K562 (cell line): ENCODE results near the gene NAT10.
"Not testable (repeated sequence)": the region's sequence is repeated elsewhere in the genome, so short reads cannot be mapped to it uniquely, and the experiment has no call there.

Experiments used
- E2F4 ChIP-seq: sonication (generic); formaldehyde crosslinking; IDR thresholded peaks from 2 replicates; pipeline ENCODE4 v1.8.0; 2022; ENCODE audit warnings: mild to moderate bottlenecking, low read depth, missing genetic modification reagents
- MAFF ChIP-seq: IDR thresholded peaks from 2 replicates; pipeline ENCODE4 v1.6.1; 2012; ENCODE audit warnings: low read length, improper control_type of control experiment
- POLR2A ChIP-seq: fragments of 450-650 bp; conservative IDR thresholded peaks from 2 replicates; pipeline ENCODE4 v1.6.1; 2016
- RAD21 ChIP-seq, 2 experiments: fragments of 250-450 bp in 1 of 2; fragments of 450-650 bp in 1 of 2; sonication (Bioruptor Pico) in 1 of 2; formaldehyde crosslinking in 1 of 2; IDR thresholded peaks in 1 of 2; conservative IDR thresholded peaks in 1 of 2; 2 replicates each; pipeline versions ENCODE4 v1.4.0 to v1.8.0; 2020 to 2022; ENCODE audit warnings: mild to moderate bottlenecking in 2 of 2, moderate library complexity in 1 of 2
- SNIP1 ChIP-seq: fragments of 450-650 bp; IDR thresholded peaks from 2 replicates; pipeline ENCODE4 v1.7.1; 2017; ENCODE audit warnings: low read depth, mild to moderate bottlenecking
- SP1 ChIP-seq: sonication (generic); formaldehyde crosslinking; IDR thresholded peaks from 2 replicates; pipeline ENCODE4 v1.8.1; 2022; ENCODE audit warnings: mild to moderate bottlenecking, missing genetic modification reagents
- SREBF2 ChIP-seq: sonication (generic); formaldehyde crosslinking; IDR thresholded peaks from 2 replicates; pipeline ENCODE4 v1.4.0; 2020; ENCODE audit warnings: mild to moderate bottlenecking, missing genetic modification reagents
- TOE1 ChIP-seq, 2 experiments: fragments of 450-650 bp in 1 of 2; sonication (generic) in 1 of 2; formaldehyde crosslinking in 1 of 2; IDR thresholded peaks; 2 replicates each; pipeline versions ENCODE4 v1.7.1 to v1.8.0; 2016 to 2022; ENCODE audit warnings: borderline replicate concordance in 2 of 2, mild to moderate bottlenecking in 2 of 2, antibody characterized with exemption in 1 of 2, inconsistent platforms in 1 of 2, low read depth in 1 of 2, missing genetic modification reagents in 1 of 2, moderate library complexity in 1 of 2
- ZBTB2 ChIP-seq: fragments of 450-650 bp; IDR thresholded peaks from 2 replicates; pipeline ENCODE4 v1.6.1; 2016; ENCODE audit warnings: antibody characterized with exemption
- ZFX ChIP-seq: sonication (generic); formaldehyde crosslinking; IDR thresholded peaks from 2 replicates; pipeline ENCODE4 v1.8.0; 2022; ENCODE audit warnings: mild to moderate bottlenecking, missing genetic modification reagents, moderate library complexity
- ZKSCAN1 ChIP-seq: fragments of 150-350 bp; IDR thresholded peaks from 2 replicates; pipeline ENCODE4 v1.6.1; 2016; ENCODE audit warnings: low read depth, low read length
- ZNF280B ChIP-seq: fragments of 250-450 bp; sonication (Bioruptor Pico); IDR thresholded peaks from 2 replicates; pipeline ENCODE4 v1.5.1; 2021; ENCODE audit warnings: mild to moderate bottlenecking
- TF ChIP-seq, protein P1 (sequence below): fragments of 250-450 bp; sonication (Bioruptor Pico); IDR thresholded peaks from 2 replicates; pipeline ENCODE4 v1.4.0; 2020; ENCODE audit warnings: mild to moderate bottlenecking
- TF ChIP-seq, protein P2 (sequence below): fragments of 200-600 bp; sonication (generic); IDR thresholded peaks from one replicate; pipeline ENCODE4 v1.6.1; 2012; ENCODE audit warnings: mild to moderate bottlenecking, low read depth, low read length, inconsistent platforms

GRCh38 chr11:34066766-34067165 lies 38.7 kb upstream of the NAT10 start:
- TF ChIP-seq E2F4 (CRISPR knock-in tag); RAD21 (CRISPR knock-in tag; conservative IDR thresholded peaks at IDR 0.05 in 1 of 2, IDR thresholded peaks at IDR 0.05 in 1 of 2); ZBTB2; SP1 (CRISPR knock-in tag); SNIP1; TOE1 (IDR thresholded peaks at IDR 0.05; ENCODE audit: borderline replicate concordance); TOE1 (CRISPR knock-in tag; IDR thresholded peaks at IDR 0.05; ENCODE audit: borderline replicate concordance, low read depth); ZFX (CRISPR knock-in tag); POLR2A; SREBF2 (CRISPR knock-in tag); ZKSCAN1; ZNF280B; MAFF: not testable (repeated sequence)
- TF ChIP-seq, protein P1, sequence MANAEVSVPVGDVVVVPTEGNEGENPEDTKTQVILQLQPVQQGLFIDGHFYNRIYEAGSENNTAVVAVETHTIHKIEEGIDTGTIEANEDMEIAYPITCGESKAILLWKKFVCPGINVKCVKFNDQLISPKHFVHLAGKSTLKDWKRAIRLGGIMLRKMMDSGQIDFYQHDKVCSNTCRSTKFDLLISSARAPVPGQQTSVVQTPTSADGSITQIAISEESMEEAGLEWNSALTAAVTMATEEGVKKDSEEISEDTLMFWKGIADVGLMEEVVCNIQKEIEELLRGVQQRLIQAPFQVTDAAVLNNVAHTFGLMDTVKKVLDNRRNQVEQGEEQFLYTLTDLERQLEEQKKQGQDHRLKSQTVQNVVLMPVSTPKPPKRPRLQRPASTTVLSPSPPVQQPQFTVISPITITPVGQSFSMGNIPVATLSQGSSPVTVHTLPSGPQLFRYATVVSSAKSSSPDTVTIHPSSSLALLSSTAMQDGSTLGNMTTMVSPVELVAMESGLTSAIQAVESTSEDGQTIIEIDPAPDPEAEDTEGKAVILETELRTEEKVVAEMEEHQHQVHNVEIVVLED (CRISPR knock-in tag): not testable (repeated sequence)
- TF ChIP-seq, protein P2, sequence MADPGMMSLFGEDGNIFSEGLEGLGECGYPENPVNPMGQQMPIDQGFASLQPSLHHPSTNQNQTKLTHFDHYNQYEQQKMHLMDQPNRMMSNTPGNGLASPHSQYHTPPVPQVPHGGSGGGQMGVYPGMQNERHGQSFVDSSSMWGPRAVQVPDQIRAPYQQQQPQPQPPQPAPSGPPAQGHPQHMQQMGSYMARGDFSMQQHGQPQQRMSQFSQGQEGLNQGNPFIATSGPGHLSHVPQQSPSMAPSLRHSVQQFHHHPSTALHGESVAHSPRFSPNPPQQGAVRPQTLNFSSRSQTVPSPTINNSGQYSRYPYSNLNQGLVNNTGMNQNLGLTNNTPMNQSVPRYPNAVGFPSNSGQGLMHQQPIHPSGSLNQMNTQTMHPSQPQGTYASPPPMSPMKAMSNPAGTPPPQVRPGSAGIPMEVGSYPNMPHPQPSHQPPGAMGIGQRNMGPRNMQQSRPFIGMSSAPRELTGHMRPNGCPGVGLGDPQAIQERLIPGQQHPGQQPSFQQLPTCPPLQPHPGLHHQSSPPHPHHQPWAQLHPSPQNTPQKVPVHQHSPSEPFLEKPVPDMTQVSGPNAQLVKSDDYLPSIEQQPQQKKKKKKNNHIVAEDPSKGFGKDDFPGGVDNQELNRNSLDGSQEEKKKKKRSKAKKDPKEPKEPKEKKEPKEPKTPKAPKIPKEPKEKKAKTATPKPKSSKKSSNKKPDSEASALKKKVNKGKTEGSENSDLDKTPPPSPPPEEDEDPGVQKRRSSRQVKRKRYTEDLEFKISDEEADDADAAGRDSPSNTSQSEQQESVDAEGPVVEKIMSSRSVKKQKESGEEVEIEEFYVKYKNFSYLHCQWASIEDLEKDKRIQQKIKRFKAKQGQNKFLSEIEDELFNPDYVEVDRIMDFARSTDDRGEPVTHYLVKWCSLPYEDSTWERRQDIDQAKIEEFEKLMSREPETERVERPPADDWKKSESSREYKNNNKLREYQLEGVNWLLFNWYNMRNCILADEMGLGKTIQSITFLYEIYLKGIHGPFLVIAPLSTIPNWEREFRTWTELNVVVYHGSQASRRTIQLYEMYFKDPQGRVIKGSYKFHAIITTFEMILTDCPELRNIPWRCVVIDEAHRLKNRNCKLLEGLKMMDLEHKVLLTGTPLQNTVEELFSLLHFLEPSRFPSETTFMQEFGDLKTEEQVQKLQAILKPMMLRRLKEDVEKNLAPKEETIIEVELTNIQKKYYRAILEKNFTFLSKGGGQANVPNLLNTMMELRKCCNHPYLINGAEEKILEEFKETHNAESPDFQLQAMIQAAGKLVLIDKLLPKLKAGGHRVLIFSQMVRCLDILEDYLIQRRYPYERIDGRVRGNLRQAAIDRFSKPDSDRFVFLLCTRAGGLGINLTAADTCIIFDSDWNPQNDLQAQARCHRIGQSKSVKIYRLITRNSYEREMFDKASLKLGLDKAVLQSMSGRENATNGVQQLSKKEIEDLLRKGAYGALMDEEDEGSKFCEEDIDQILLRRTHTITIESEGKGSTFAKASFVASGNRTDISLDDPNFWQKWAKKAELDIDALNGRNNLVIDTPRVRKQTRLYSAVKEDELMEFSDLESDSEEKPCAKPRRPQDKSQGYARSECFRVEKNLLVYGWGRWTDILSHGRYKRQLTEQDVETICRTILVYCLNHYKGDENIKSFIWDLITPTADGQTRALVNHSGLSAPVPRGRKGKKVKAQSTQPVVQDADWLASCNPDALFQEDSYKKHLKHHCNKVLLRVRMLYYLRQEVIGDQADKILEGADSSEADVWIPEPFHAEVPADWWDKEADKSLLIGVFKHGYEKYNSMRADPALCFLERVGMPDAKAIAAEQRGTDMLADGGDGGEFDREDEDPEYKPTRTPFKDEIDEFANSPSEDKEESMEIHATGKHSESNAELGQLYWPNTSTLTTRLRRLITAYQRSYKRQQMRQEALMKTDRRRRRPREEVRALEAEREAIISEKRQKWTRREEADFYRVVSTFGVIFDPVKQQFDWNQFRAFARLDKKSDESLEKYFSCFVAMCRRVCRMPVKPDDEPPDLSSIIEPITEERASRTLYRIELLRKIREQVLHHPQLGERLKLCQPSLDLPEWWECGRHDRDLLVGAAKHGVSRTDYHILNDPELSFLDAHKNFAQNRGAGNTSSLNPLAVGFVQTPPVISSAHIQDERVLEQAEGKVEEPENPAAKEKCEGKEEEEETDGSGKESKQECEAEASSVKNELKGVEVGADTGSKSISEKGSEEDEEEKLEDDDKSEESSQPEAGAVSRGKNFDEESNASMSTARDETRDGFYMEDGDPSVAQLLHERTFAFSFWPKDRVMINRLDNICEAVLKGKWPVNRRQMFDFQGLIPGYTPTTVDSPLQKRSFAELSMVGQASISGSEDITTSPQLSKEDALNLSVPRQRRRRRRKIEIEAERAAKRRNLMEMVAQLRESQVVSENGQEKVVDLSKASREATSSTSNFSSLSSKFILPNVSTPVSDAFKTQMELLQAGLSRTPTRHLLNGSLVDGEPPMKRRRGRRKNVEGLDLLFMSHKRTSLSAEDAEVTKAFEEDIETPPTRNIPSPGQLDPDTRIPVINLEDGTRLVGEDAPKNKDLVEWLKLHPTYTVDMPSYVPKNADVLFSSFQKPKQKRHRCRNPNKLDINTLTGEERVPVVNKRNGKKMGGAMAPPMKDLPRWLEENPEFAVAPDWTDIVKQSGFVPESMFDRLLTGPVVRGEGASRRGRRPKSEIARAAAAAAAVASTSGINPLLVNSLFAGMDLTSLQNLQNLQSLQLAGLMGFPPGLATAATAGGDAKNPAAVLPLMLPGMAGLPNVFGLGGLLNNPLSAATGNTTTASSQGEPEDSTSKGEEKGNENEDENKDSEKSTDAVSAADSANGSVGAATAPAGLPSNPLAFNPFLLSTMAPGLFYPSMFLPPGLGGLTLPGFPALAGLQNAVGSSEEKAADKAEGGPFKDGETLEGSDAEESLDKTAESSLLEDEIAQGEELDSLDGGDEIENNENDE: not testable (repeated sequence)
